HEK293T (cell line): ENCODE measurements around the gene ANKRD44.
A peak's percentile ranks its signal among the peaks of the same experiment; 100 is the strongest.

Source experiments
- CTCF ChIA-PET: fragments of 350-600 bp; formaldehyde crosslinking; extraction: SDS; loops from one replicate; lab custom pipeline; 2021; ENCODE audit warnings: antibody characterized with exemption, inconsistent platforms; lab: Yijun Ruan, JAX
- POLR2A ChIA-PET: fragments of 350-600 bp; formaldehyde crosslinking; extraction: SDS; loops from one replicate; lab custom pipeline; 2020; ENCODE audit warnings: antibody characterized with exemption, inconsistent platforms; lab: Yijun Ruan, JAX
- DNase-seq: peaks from one replicate; pipeline ENCODE4 v3.0.0; 2012; ENCODE audit warnings: mixed read lengths; ENCODE audit errors: extremely low spot score
- ARNT ChIP-seq: fragments of 450-650 bp; IDR thresholded peaks from 2 replicates; pipeline ENCODE4 v1.6.1; 2017; ENCODE audit warnings: mild to moderate bottlenecking
- BHLHE40 ChIP-seq: fragments of 450-650 bp; IDR thresholded peaks from 2 replicates; pipeline ENCODE4 v1.6.1; 2016; ENCODE audit warnings: mild to moderate bottlenecking, moderate library complexity, borderline replicate concordance
- CTBP1 ChIP-seq: fragments of 450-650 bp; IDR thresholded peaks from 2 replicates; pipeline ENCODE4 v1.6.1; 2016; ENCODE audit warnings: borderline replicate concordance
- ELF4 ChIP-seq: fragments of 450-650 bp; IDR thresholded peaks from 2 replicates; pipeline ENCODE4 v1.6.1; 2017; ENCODE audit warnings: antibody characterized with exemption
- FOXA1 ChIP-seq: fragments of 450-650 bp; IDR thresholded peaks from 2 replicates; pipeline ENCODE4 v1.6.1; 2016; ENCODE audit warnings: mild to moderate bottlenecking
- FOXK2 ChIP-seq: fragments of 450-650 bp; IDR thresholded peaks from 2 replicates; pipeline ENCODE4 v1.6.1; 2016; ENCODE audit warnings: mild to moderate bottlenecking
- FOXM1 ChIP-seq: fragments of 450-650 bp; IDR thresholded peaks from 2 replicates; pipeline ENCODE4 v1.6.1; 2017; ENCODE audit warnings: mild to moderate bottlenecking, borderline replicate concordance
- HDGF ChIP-seq: fragments of 450-650 bp; IDR thresholded peaks from 2 replicates; pipeline ENCODE4 v1.6.1; 2017; ENCODE audit warnings: antibody characterized with exemption, borderline replicate concordance
- L3MBTL2 ChIP-seq: fragments of 450-650 bp; conservative IDR thresholded peaks from 2 replicates; pipeline ENCODE4 v1.6.1; 2016; ENCODE audit warnings: mild to moderate bottlenecking
- LEF1 ChIP-seq: fragments of 450-650 bp; IDR thresholded peaks from 2 replicates; pipeline ENCODE4 v1.6.1; 2017; ENCODE audit warnings: mild to moderate bottlenecking, borderline replicate concordance
- NFRKB ChIP-seq: fragments of 450-650 bp; IDR thresholded peaks from 2 replicates; pipeline ENCODE4 v1.6.1; 2016; ENCODE audit warnings: mild to moderate bottlenecking, moderate library complexity
- PKNOX1 ChIP-seq: fragments of 450-650 bp; IDR thresholded peaks from 2 replicates; pipeline ENCODE4 v1.6.1; 2016
- SP1 ChIP-seq: fragments of 450-650 bp; IDR thresholded peaks from 2 replicates; pipeline ENCODE4 v1.6.1; 2017
- SUZ12 ChIP-seq: fragments of 450-650 bp; IDR thresholded peaks from 2 replicates; pipeline ENCODE4 v1.6.1; 2016; ENCODE audit warnings: mild to moderate bottlenecking
- TARDBP ChIP-seq: fragments of 450-650 bp; IDR thresholded peaks from 2 replicates; pipeline ENCODE4 v1.6.1; 2016
- ZNF384 ChIP-seq: fragments of 450-650 bp; IDR thresholded peaks from 2 replicates; pipeline ENCODE4 v1.6.1; 2016

Gene ANKRD44

GRCh38 chr2:196983934-196984333, 326.6 kb downstream of the ANKRD44 start:
- no peak for DNase-seq
- ChIA-PET POLR2A (no interaction called here), CTCF (no interaction called here)
- TF ChIP-seq FOXA1, result no peak
- TF ChIP-seq FOXK2, result no peak
- TF ChIP-seq FOXM1, result no peak
- TF ChIP-seq SP1, result no peak
- TF ChIP-seq CTBP1, result no peak
- no peak for TF ChIP-seq ARNT
- no peak for TF ChIP-seq L3MBTL2
- TF ChIP-seq HDGF, result no peak

GRCh38 chr2:196980473-196980872, 330.1 kb downstream of the ANKRD44 start:
- ChIA-PET POLR2A (interaction anchor here (1.1 kb wide), 1 partner anchor 8 kb away, joined by 3 read pairs; no protein-coding TSS in a partner anchor), CTCF (no interaction called here)
- no peak for TF ChIP-seq FOXM1
- no peak for TF ChIP-seq ZNF384
- no peak for TF ChIP-seq LEF1
- TF ChIP-seq FOXA1, result no peak
- peak; percentile 78 for TF ChIP-seq PKNOX1
- no peak for DNase-seq

- TF ChIP-seq HDGF, result no peak
- no peak for TF ChIP-seq NFRKB
- no peak for TF ChIP-seq L3MBTL2
- TF ChIP-seq SUZ12, result no peak
- no peak for TF ChIP-seq TARDBP
- no peak for TF ChIP-seq FOXA1
- no peak for TF ChIP-seq PKNOX1
- TF ChIP-seq ARNT, result no peak
- no peak for TF ChIP-seq ZNF384
- TF ChIP-seq ELF4, result no peak
- no peak for TF ChIP-seq LEF1
- ChIA-PET CTCF (no interaction called here), POLR2A (interaction anchor here (1.1 kb wide), 1 partner anchor 9 kb away, joined by 3 read pairs; no protein-coding TSS in a partner anchor)
- DNase-seq, result no peak
These were observed 330.6 kb downstream of the ANKRD44 start for GRCh38 chr2:196980001-196980400.

- ChIA-PET POLR2A (no interaction called here), CTCF (no interaction called here)
- DNase-seq, result no peak
- TF ChIP-seq SP1 (no peak), L3MBTL2 (no peak)
These were observed 333.1 kb downstream of the ANKRD44 start for GRCh38 chr2:196977507-196977906.

- TF ChIP-seq PKNOX1 (no peak), BHLHE40 (no peak), CTBP1 (no peak)
- CTCF ChIA-PET, result no interaction called here
- no peak for DNase-seq
- POLR2A ChIA-PET, result no interaction called here
These were observed 335.6 kb downstream of the ANKRD44 start for GRCh38 chr2:196974970-196975369.

- TF ChIP-seq BHLHE40 (no peak), ELF4 (no peak), TARDBP (no peak), LEF1 (no peak), NFRKB (no peak), ZNF384 (no peak), PKNOX1 (no peak), CTBP1 (no peak), FOXK2 (no peak)
- POLR2A ChIA-PET, result no interaction called here
- CTCF ChIA-PET, result no interaction called here
- no peak for DNase-seq
These were observed 338.9 kb downstream of the ANKRD44 start for GRCh38 chr2:196971574-196972279.

- DNase-seq, result no peak
- TF ChIP-seq HDGF (no peak), FOXA1 (no peak), NFRKB (no peak), CTBP1 (no peak), ZNF384 (no peak), ARNT (no peak), PKNOX1 (no peak), LEF1 (no peak), L3MBTL2 (no peak), ELF4 (no peak), BHLHE40 (no peak), FOXM1 (no peak), TARDBP (no peak), FOXK2 (no peak), SP1 (no peak), SUZ12 (no peak)
- POLR2A ChIA-PET, result no interaction called here
- CTCF ChIA-PET, result no interaction called here
These were observed 340.5 kb downstream of the ANKRD44 start for GRCh38 chr2:196970099-196970498.
